ENCODE data around the gene CLDN4.
"Not testable (repeated sequence)": the region's sequence is repeated elsewhere in the genome, so short reads cannot be mapped to it uniquely, and the experiment has no call there.

Gene CLDN4

GRCh38 chr7:73830681-73831583 is at the start of gene CLDN4:
Gene CLDN4 (plus strand): TSS chr7:73830996. CDS start chr7:73831202, 206 bp downstream.
- no peak within 1 kb of the TSS for H3K27ac ChIP-seq
- H3K9me3 ChIP-seq, result no peaks in the 10 kb centered on the region
- peaks cover 19% of the 10 kb centered on the region in 2 experiments for H3K4me1 ChIP-seq (ENCODE audit: control insufficient read depth in 1 of 2, insufficient read depth in 1 of 2, low read depth in 1 of 2, low read length in 1 of 2)
- H3K27me3 ChIP-seq, result peaks cover 36% of the 10 kb centered on the region
- no peaks in the 10 kb centered on the region for H3K36me3 ChIP-seq
- H3K4me3 ChIP-seq (ENCODE audit: low read depth in 1 of 2, low read length in 1 of 2), result no peak within 1 kb of the TSS
- no peak for TF ChIP-seq CTCF (IDR thresholded peaks at IDR 0.05)

GRCh38 chr7:73786588-73786987 is 44.2 kb upstream of the CLDN4 start:
- H3K9me3 ChIP-seq, result no peaks in the 10 kb centered on the region
- no peak for TF ChIP-seq CTCF (IDR thresholded peaks at IDR 0.05)
- H3K4me1 ChIP-seq (ENCODE audit: control insufficient read depth in 1 of 2, insufficient read depth in 1 of 2, low read depth in 1 of 2, low read length in 1 of 2), result no peaks in the 10 kb centered on the region
- no peaks in the 10 kb centered on the region for H3K36me3 ChIP-seq
- no peaks in the 10 kb centered on the region for H3K27me3 ChIP-seq
- H3K4me3 ChIP-seq (ENCODE audit: low read depth in 1 of 2, low read length in 1 of 2), result no peak overlapping the region
- no peak overlapping the region for H3K27ac ChIP-seq

GRCh38 chr7:73787786-73788048 is 43.1 kb upstream of the CLDN4 start:
- H3K27me3 ChIP-seq; H3K4me3 ChIP-seq (ENCODE audit: low read depth in 1 of 2, low read length in 1 of 2); H3K27ac ChIP-seq; H3K4me1 ChIP-seq (ENCODE audit: control insufficient read depth in 1 of 2, insufficient read depth in 1 of 2, low read depth in 1 of 2, low read length in 1 of 2); H3K9me3 ChIP-seq; H3K36me3 ChIP-seq: not testable (repeated sequence)

GRCh38 chr7:73789051-73789450 is 41.7 kb upstream of the CLDN4 start:
- TF ChIP-seq CTCF (IDR thresholded peaks at IDR 0.05), result no peak
- Histone ChIP-seq H3K4me3 (ENCODE audit: low read depth in 1 of 2, low read length in 1 of 2) (no peak overlapping the region), H3K36me3 (no peaks in the 10 kb centered on the region), H3K27me3 (no peaks in the 10 kb centered on the region), H3K27ac (no peak overlapping the region), H3K4me1 (ENCODE audit: control insufficient read depth in 1 of 2, insufficient read depth in 1 of 2, low read depth in 1 of 2, low read length in 1 of 2) (no peaks in the 10 kb centered on the region), H3K9me3 (no peaks in the 10 kb centered on the region)

- H3K27ac ChIP-seq; H3K4me1 ChIP-seq (ENCODE audit: control insufficient read depth in 1 of 2, insufficient read depth in 1 of 2, low read depth in 1 of 2, low read length in 1 of 2); H3K4me3 ChIP-seq (ENCODE audit: low read depth in 1 of 2, low read length in 1 of 2); H3K36me3 ChIP-seq; H3K9me3 ChIP-seq; H3K27me3 ChIP-seq: not testable (repeated sequence)
Measured at GRCh38 chr7:73791170-73791690, 39.6 kb upstream of the CLDN4 start.

GRCh38 chr7:73795188-73795587 is 35.6 kb upstream of the CLDN4 start:
- H3K27ac ChIP-seq; H3K27me3 ChIP-seq; H3K4me3 ChIP-seq (ENCODE audit: low read depth in 1 of 2, low read length in 1 of 2); H3K36me3 ChIP-seq; H3K9me3 ChIP-seq; H3K4me1 ChIP-seq (ENCODE audit: control insufficient read depth in 1 of 2, insufficient read depth in 1 of 2, low read depth in 1 of 2, low read length in 1 of 2): not testable (repeated sequence)

- H3K9me3 ChIP-seq; H3K4me1 ChIP-seq (ENCODE audit: control insufficient read depth in 1 of 2, insufficient read depth in 1 of 2, low read depth in 1 of 2, low read length in 1 of 2); H3K27ac ChIP-seq; H3K36me3 ChIP-seq; H3K4me3 ChIP-seq (ENCODE audit: low read depth in 1 of 2, low read length in 1 of 2); H3K27me3 ChIP-seq: not testable (repeated sequence)
Measured at GRCh38 chr7:73796656-73797055, 34.1 kb upstream of the CLDN4 start.

- not testable (repeated sequence) for H3K36me3 ChIP-seq; H3K27ac ChIP-seq; H3K4me1 ChIP-seq (ENCODE audit: control insufficient read depth in 1 of 2, insufficient read depth in 1 of 2, low read depth in 1 of 2, low read length in 1 of 2); H3K27me3 ChIP-seq; H3K9me3 ChIP-seq; H3K4me3 ChIP-seq (ENCODE audit: low read depth in 1 of 2, low read length in 1 of 2)
Measured at GRCh38 chr7:73797176-73797575, 33.6 kb upstream of the CLDN4 start.

Data from neutrophil (primary cell).